ENCODE data around the gene FER. TPM values are rescaled to one million over a fixed set of nuclear protein-coding genes. Genes with fewer than 3 reads are reported as not detected.
"Not testable (repeated sequence)": the region's sequence is repeated elsewhere in the genome, so short reads cannot be mapped to it uniquely, and the experiment has no call there.

The FER gene
- total RNA-seq (10 to 100 TPM in 1 of 2 donors, 1 to 10 TPM in 1; 9.8 to 15.1 TPM), total RNA-seq (21.4 to 24.9 reads per million in 2 donors)

DNA sequence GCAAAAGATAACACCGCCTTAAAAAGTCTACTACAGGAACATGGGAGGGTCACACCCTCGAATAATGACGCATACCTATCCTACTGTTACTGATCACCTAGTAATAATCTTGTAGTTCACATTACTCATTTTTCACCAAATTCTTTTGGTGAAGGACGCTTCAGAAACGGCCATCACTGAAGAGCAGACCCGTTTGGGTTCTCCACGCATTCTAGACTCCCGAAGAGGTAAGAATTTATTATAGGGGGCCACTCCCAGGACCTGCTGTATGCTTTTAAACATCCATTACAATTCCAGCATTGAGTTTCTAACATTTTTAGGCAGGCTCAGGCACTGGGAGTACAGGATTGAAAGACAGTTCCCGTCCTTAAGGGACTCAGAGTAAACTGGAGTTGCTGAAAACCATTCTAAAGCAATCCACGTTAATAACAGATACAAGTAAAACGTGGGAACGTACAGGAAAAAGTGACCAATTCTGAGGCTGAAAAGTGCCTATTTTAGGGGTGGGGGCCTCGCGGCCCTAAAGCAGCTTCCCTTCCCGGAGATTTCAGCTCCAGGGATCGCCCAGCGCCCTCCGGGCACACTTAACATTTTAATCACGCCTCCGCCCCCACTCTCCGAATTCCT is at the start of gene FER:
Gene FER, plus strand, starts transcription at position 124 of the 627 bp plus-strand sequence. CDS start 50,286 bp downstream, outside the sequence.
- Mint-ChIP-seq H3K27me3 (peaks cover 30% of the 10 kb centered on the region), H3K4me3 (peak within 1 kb of the TSS; percentile 98), H3K4me1 (peaks cover 12% of the 10 kb centered on the region), H3K36me3 (ENCODE audit: low read depth) (peaks cover 4% of the 10 kb centered on the region), H3K27ac (peak within 1 kb of the TSS; percentile 94)
- peak; percentile 57 for ATAC-seq
- no peaks in the 10 kb centered on the region for H3K9me3 ChIP-seq (ENCODE audit: control insufficient read depth, low read length, poor library complexity, severe bottlenecking)
- peak in 2 of 3 donors; percentile 10 to 21 for DNase-seq

DNA sequence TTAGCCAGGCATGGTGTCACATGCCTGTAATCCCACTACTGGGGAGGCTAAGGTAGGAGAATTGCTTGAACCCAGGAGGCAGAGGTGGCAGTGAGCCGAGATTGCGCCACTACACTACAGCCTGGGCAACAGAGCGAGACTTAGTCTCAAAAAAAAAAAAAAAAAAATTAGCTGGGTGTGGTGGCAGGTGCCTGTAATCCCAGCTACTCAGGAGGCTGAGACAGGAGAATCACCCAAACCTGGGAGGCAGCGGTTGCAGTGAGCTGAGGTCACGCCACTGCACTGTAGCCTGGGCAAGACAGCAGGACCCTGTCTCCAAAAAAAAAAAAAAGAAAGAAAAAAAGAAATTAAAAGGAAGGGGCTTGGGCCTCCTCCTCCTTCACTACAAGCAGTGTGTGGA is 47.3 kb upstream of the FER start:
- not testable (repeated sequence) for H3K4me1 Mint-ChIP-seq; DNase-seq; ATAC-seq; H3K27ac Mint-ChIP-seq; H3K9me3 ChIP-seq (ENCODE audit: control insufficient read depth, low read length, poor library complexity, severe bottlenecking); H3K36me3 Mint-ChIP-seq (ENCODE audit: low read depth); H3K4me3 Mint-ChIP-seq; H3K27me3 Mint-ChIP-seq

DNA sequence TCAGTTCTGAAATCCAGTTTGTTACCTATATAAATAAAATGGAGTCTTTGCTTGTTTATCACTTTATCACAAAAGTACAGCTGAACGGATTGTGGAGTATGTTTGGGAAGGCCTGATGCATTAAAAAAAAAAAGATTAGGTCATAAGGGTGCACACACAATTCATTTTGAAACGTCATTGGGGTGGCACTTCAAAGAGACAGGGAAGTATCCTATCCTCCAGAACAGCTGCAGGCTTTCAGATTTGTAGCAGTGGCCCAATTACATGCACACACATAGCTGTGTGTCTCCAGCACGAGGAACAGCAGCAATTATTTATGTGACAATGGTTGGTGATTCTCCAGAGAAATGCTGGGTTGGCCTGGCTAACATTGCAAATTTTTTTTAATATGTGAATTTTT is 46.8 kb upstream of the FER start:
- Mint-ChIP-seq H3K4me1 (no peaks in the 10 kb centered on the region), H3K27ac (no peak overlapping the region), H3K36me3 (ENCODE audit: low read depth) (no peaks in the 10 kb centered on the region), H3K4me3 (no peak overlapping the region), H3K27me3 (peaks cover 6% of the 10 kb centered on the region)
- no peaks in the 10 kb centered on the region for H3K9me3 ChIP-seq (ENCODE audit: control insufficient read depth, low read length, poor library complexity, severe bottlenecking)
- ATAC-seq, result no peak
- no peak for DNase-seq

DNA sequence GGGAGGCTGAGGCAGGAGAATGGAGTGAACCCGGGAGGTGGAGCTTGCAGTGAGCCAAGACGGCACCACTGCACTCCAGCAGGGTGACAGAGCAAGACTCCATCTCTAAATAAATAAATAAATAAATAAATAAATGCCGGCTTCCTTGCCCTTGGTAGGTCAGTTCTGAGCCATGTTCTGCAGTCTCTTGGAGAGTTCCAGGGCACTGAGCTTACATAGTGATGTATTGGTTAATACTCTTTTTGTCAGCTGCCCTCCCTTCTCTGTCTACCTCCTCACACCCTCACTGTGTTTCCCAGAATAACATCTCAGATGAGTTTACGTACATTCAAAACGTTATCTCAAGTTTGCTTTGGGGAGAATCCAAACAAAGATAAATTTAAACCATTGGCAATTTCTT is 45.2 kb upstream of the FER start:
- Mint-ChIP-seq H3K36me3 (ENCODE audit: low read depth) (no peaks in the 10 kb centered on the region), H3K4me3 (no peak overlapping the region), H3K4me1 (no peaks in the 10 kb centered on the region), H3K27ac (no peak overlapping the region), H3K27me3 (peaks cover 7% of the 10 kb centered on the region)
- no peak for ATAC-seq
- H3K9me3 ChIP-seq (ENCODE audit: control insufficient read depth, low read length, poor library complexity, severe bottlenecking), result no peaks in the 10 kb centered on the region
- no peak for DNase-seq

DNA sequence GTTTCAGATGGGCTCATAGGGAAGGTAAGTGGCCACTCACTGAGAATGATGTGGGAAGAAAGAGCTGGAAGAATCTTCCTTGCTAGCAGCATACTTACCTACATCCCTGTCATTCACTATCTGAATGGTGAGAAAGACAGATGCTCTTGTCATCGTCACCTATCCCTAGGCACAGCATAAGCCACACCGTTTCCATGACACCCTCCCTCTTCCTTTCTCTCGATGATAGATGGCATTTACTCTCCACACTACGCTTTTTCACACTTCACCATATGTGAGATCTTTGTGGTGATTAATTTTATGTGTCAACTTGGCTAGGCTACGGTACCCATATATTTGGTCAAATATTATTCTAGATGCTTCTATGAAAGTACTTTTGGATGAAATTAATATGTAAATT is 44.4 kb upstream of the FER start:
- no peak overlapping the region for H3K27ac Mint-ChIP-seq
- no peak for ATAC-seq

DNA sequence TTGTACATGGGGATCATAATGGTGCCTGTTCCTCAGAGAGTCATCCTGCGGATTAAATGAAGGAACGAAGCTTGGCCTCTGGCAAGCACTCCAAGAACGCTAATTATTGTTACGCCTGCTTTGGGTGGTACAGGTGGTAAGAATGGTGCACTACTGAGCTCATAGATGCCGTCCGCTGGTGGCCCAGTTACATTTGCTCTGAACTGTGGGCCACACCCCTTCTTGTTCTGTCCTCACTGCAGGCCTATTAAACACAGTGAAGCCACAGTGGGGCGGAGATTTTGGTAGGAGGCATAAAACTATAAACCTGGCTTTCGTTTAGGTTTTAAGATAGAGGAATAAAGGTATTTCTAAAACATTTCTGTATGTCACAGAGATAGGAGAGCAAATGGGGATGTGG is 40.6 kb upstream of the FER start:
- no peak overlapping the region for H3K4me3 Mint-ChIP-seq
- ATAC-seq (no peak), DNase-seq (no peak)
- H3K27me3 Mint-ChIP-seq, result peaks cover 15% of the 10 kb centered on the region
- H3K36me3 Mint-ChIP-seq (ENCODE audit: low read depth), result no peaks in the 10 kb centered on the region
- no peak overlapping the region for H3K27ac Mint-ChIP-seq
- H3K9me3 ChIP-seq (ENCODE audit: control insufficient read depth, low read length, poor library complexity, severe bottlenecking), result no peaks in the 10 kb centered on the region
- no peaks in the 10 kb centered on the region for H3K4me1 Mint-ChIP-seq

More for the DNA sequence above, 44.4 kb upstream of the FER start:
- no peaks in the 10 kb centered on the region for H3K4me1 Mint-ChIP-seq
- no peak overlapping the region for H3K4me3 Mint-ChIP-seq
- DNase-seq, result no peak
- H3K27me3 Mint-ChIP-seq, result peaks cover 4% of the 10 kb centered on the region
- H3K9me3 ChIP-seq (ENCODE audit: control insufficient read depth, low read length, poor library complexity, severe bottlenecking), result no peaks in the 10 kb centered on the region
- no peaks in the 10 kb centered on the region for H3K36me3 Mint-ChIP-seq (ENCODE audit: low read depth)

DNA sequence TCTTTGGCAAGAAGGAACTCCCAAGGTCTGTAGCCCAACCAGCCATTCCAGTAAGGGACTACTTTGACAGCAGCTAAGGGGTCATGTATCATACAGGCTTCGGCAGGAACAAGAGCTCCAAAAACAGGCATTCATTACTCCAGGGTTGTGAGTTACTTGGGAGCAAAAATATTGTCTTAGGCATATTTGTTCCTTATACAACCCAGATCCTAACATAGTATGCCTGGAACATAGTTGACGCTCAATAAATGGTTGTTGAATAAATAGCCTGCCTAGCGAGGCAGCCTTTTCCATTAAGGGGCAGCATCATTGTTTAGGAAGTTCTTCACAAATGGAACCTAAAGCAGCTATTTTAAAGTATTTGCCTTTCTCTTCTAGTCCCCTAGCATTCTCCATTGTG is 35.8 kb upstream of the FER start:
- Mint-ChIP-seq H3K27ac (no peak overlapping the region), H3K27me3 (peaks cover 40% of the 10 kb centered on the region), H3K4me3 (no peak overlapping the region), H3K4me1 (no peaks in the 10 kb centered on the region), H3K36me3 (ENCODE audit: low read depth) (no peaks in the 10 kb centered on the region)
- DNase-seq (no peak), ATAC-seq (no peak)
- no peaks in the 10 kb centered on the region for H3K9me3 ChIP-seq (ENCODE audit: control insufficient read depth, low read length, poor library complexity, severe bottlenecking)

DNA sequence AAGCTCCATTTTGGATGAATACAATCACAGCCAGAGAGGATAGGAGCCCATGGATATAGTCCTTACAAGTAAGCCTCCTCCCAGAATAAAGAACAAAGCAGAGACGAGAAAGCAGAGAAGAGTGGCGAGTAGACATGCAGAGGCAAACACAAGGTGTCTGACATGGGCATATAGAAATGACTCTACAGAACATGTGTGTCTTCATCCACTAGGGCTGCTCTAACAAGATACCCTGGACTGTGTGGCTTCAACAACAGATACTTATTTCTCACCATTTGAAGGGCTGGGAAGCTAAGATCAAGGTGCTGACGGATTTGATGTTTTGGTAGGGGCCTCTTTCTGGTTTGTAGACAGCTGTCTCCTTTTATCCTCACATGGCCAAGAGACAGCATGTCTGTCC is 32.3 kb upstream of the FER start:
- Mint-ChIP-seq H3K27ac (no peak overlapping the region), H3K4me3 (no peak overlapping the region), H3K36me3 (ENCODE audit: low read depth) (no peaks in the 10 kb centered on the region), H3K4me1 (no peaks in the 10 kb centered on the region), H3K27me3 (peaks cover 35% of the 10 kb centered on the region)
- ATAC-seq (no peak), DNase-seq (no peak)
- no peaks in the 10 kb centered on the region for H3K9me3 ChIP-seq (ENCODE audit: control insufficient read depth, low read length, poor library complexity, severe bottlenecking)

DNA sequence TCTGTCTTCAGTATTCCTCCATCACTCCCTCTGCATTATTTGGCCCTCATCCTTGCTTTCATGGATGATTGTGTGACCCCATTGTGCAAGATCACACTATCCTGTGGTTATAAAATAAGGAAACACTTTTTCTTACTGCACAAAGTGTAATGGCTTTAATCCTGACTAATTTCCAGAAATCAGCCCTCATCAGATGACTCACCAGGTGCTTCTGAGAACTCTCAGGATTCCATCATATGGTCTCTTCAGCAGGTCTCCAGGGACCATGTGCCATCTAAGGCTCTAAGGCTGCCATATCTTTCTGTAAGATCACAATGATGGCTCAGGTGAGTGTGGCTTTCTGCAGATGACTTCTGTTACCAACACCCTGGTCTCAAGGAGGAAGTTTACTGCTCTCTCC is 27.3 kb upstream of the FER start:
- Mint-ChIP-seq H3K4me3 (no peak overlapping the region), H3K36me3 (ENCODE audit: low read depth) (no peaks in the 10 kb centered on the region), H3K27ac (no peak overlapping the region), H3K4me1 (peaks cover 4% of the 10 kb centered on the region), H3K27me3 (peaks cover 25% of the 10 kb centered on the region)
- DNase-seq (no peak), ATAC-seq (no peak)
- H3K9me3 ChIP-seq (ENCODE audit: control insufficient read depth, low read length, poor library complexity, severe bottlenecking), result no peaks in the 10 kb centered on the region

DNA sequence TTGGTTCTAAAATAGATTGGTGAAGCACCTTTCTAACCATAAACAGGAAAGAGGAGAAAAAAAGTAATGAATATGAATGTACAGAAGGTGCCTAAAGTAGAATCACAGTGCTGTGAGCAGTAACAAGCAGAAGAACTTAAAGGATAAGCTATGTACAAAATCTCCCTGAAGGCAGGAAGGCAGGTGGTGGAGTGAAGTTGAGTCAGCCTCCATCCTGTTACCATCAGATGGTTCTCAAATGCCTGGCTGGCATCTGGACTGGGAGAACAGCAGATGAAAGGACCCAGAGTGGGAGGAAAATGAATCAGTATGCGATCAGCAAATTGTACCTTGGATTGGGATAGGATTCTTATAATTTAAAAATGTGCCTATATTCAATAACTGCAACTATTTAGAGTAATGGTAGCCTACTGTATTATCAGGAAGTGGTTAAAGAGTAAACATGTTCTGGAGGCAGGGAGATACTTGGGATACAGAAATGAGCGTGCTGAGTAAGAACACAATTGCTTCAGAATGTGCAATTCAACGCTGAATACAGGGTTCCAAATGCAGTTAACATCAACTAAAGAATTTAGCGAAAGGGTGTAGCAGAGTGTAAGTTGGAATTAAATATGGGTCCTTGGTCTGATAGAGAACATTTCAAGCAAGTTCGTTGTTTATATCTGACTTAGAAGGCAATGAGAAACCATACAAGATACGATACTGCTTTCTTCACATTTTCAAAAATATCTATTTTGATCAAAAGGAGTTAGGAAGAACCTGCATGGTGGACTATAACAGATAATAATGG is 21.1 kb upstream of the FER start:
- Mint-ChIP-seq H3K4me1 (peaks cover 22% of the 10 kb centered on the region), H3K27me3 (peaks cover 26% of the 10 kb centered on the region), H3K4me3 (peak overlapping the region; percentile 92), H3K27ac (peak overlapping the region; percentile 60), H3K36me3 (ENCODE audit: low read depth) (peaks cover 2% of the 10 kb centered on the region)
- no peak for ATAC-seq
- DNase-seq, result no peak
- no peaks in the 10 kb centered on the region for H3K9me3 ChIP-seq (ENCODE audit: control insufficient read depth, low read length, poor library complexity, severe bottlenecking)

DNA sequence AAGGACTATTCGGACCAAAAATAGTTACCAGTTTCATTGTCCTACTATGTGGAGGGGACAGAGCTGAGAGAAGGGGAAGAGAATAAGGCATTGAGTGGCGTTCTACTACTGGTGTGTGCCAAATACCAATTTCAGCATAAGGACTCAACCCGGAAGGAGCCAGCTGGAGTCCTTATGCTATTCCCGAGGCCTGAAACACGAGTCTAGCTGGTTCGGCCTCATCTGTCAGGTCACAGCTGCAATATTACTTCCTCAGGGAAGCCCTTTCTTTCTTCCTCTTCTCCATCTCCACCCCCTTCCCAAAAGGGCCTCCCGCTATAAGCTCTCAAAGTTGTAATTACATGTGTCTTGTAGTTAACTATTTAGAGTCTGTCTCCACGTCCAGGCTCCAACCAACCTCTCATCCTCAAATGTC is 20.5 kb upstream of the FER start:
- peaks cover 2% of the 10 kb centered on the region for H3K36me3 Mint-ChIP-seq (ENCODE audit: low read depth)
- ATAC-seq (no peak), DNase-seq (no peak)
- H3K4me3 Mint-ChIP-seq, result peak overlapping the region; percentile 92
- peak overlapping the region; percentile 81 for H3K27ac Mint-ChIP-seq
- H3K9me3 ChIP-seq (ENCODE audit: control insufficient read depth, low read length, poor library complexity, severe bottlenecking), result no peaks in the 10 kb centered on the region
- H3K4me1 Mint-ChIP-seq, result peaks cover 22% of the 10 kb centered on the region
- H3K27me3 Mint-ChIP-seq, result peaks cover 24% of the 10 kb centered on the region

DNA sequence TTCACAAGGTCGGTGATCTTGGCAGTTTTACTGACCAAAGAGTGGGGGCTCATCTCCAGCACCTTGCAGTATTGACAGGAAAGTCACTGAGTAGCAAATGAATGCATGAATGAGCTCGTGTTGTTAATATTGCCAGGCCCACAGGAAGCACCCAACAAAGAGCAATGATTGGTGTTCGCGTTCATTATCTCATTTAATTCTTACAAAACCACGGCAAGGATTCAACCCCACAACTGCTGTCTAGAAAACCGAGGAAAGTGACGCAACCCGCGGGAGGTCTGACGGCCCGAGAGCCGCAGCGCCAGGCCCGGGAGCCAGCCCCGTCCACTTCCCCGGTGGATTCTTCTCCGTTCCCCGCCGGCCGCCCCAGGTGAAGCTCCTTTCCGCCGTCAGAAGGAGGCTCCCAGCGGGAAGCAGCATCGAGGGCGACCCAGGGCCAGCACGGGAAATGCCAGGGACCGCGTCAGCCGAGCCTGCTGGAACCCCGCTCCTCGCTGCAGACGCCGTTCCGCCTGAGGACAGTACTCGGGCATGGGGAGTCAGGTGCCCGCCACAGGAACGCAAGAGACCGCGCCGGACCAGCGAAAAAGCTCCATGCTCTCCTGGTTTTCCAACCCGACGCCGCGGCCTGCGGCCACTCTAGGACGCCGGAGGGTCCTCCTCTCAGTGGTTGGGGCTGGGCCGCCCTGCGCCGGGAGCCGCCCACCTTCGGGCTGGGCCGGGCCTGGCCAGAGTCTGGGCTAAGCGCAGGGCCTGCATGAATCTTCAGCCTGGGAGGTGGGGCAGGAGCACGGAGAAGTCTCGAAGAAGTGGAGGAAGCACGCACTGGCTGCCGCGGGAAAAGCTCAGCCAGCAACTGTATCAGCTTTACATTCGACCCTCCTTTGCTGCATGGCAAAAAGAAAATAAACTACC is 19.8 kb upstream of the FER start:
- no peaks in the 10 kb centered on the region for H3K9me3 ChIP-seq (ENCODE audit: control insufficient read depth, low read length, poor library complexity, severe bottlenecking)
- ATAC-seq, result peak; percentile 81
- Mint-ChIP-seq H3K27me3 (peaks cover 28% of the 10 kb centered on the region), H3K4me3 (peak overlapping the region; percentile 92), H3K27ac (peak overlapping the region; percentile 81), H3K4me1 (peaks cover 22% of the 10 kb centered on the region), H3K36me3 (ENCODE audit: low read depth) (peaks cover 2% of the 10 kb centered on the region)
- peak; percentile 24 to 30 (median 30) for DNase-seq
